Nephron (organoid): ENCODE data around the gene FBXO42.
"Not testable (repeated sequence)": the region's sequence is repeated elsewhere in the genome, so short reads cannot be mapped to it uniquely, and the experiment has no call there.

Source experiments
- H3K27ac Mint-ChIP-seq, 3 experiments: 2 replicates each; pipeline ENCODE4 v1.8.0; 2020; ENCODE audit warnings: mixed read lengths in 3 of 3, mild to moderate bottlenecking in 2 of 3, moderate library complexity in 1 of 3
- H3K27me3 Mint-ChIP-seq: 2 replicates; pipeline ENCODE4 v1.8.0; 2021; ENCODE audit warnings: low read depth, mild to moderate bottlenecking, moderate library complexity, mixed read lengths
- H3K36me3 Mint-ChIP-seq: 2 replicates; pipeline ENCODE4 v1.8.0; 2020; ENCODE audit warnings: low read depth, mixed read lengths
- H3K4me1 Mint-ChIP-seq: 2 replicates; pipeline ENCODE4 v1.8.0; 2020; ENCODE audit warnings: mixed read lengths
- H3K4me3 Mint-ChIP-seq, 3 experiments: 2 replicates each; pipeline ENCODE4 v1.8.0; 2020; ENCODE audit warnings: mild to moderate bottlenecking in 3 of 3, mixed read lengths in 3 of 3, moderate library complexity in 2 of 3
- H3K9me3 Mint-ChIP-seq: 2 replicates; pipeline ENCODE4 v1.8.0; 2020; ENCODE audit warnings: mixed read lengths
- TF ChIP-seq, protein P1 (sequence below), 3 experiments: fragments of 200-600 bp; sonication (generic); IDR thresholded peaks; one replicate each; pipeline ENCODE4 v1.5.0; 2021; ENCODE audit warnings: antibody characterized with exemption in 3 of 3; ENCODE audit not compliant: unreplicated experiment in 3 of 3

FBXO42 gene

DNA sequence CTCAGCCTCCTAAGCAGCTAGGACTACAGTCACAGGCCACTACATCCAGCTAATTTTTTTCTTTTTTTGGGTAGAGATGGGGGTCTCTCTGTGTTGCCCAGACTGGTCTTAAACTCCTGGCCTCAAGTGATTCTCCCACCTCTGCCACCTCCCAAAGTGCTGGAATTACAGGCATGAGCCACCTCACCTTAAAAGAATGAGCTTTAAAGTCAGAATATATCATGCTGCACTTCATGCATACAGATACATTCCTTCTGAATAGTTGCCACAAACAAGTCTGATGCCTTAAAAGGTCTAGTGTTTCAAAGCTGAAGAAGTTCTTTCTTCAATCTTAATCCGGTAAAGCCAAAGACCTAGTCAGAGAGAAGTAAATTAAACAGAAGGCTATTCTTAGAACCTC is 91.5 kb downstream of the FBXO42 start:
- Mint-ChIP-seq H3K27me3 (no peaks in the 10 kb centered on the region), H3K27ac (no peak overlapping the region), H3K9me3 (no peaks in the 10 kb centered on the region), H3K4me3 (no peak overlapping the region), H3K4me1 (peaks cover 11% of the 10 kb centered on the region), H3K36me3 (peaks cover 10% of the 10 kb centered on the region)
- TF ChIP-seq, protein P1, sequence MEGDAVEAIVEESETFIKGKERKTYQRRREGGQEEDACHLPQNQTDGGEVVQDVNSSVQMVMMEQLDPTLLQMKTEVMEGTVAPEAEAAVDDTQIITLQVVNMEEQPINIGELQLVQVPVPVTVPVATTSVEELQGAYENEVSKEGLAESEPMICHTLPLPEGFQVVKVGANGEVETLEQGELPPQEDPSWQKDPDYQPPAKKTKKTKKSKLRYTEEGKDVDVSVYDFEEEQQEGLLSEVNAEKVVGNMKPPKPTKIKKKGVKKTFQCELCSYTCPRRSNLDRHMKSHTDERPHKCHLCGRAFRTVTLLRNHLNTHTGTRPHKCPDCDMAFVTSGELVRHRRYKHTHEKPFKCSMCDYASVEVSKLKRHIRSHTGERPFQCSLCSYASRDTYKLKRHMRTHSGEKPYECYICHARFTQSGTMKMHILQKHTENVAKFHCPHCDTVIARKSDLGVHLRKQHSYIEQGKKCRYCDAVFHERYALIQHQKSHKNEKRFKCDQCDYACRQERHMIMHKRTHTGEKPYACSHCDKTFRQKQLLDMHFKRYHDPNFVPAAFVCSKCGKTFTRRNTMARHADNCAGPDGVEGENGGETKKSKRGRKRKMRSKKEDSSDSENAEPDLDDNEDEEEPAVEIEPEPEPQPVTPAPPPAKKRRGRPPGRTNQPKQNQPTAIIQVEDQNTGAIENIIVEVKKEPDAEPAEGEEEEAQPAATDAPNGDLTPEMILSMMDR (IDR thresholded peaks at IDR 0.05; ENCODE audit: unreplicated experiment in 3 of 3) = no peak

DNA sequence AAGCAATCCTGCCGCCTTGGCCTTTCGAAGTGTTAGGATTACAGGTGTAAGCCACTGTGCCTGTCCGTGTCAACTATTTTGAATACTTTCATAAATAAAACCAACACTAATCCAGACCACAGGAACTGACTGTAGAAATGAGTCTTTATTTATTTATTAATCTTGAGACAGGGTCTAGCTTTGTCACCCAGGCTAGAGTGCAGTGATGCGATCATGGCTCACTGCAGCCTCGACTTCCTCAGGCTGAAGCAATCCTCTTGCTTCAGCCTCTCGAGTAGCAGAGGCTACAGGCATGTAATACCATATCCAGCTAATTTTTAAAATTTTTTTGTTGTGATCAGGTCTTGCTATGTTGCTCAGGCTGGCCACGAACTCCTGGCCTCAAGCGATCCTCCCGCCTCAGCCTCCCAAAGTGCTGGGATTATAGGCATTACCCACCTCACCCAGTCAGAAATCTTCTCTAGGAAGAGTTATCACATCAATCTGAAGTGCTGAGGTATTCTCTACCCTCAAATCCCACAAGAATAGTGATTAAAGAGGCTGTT is 93.6 kb downstream of the FBXO42 start:
- H3K36me3 Mint-ChIP-seq = peaks cover 21% of the 10 kb centered on the region
- TF ChIP-seq, protein P1 (IDR thresholded peaks at IDR 0.05; ENCODE audit: unreplicated experiment in 3 of 3) = no peak
- H3K4me3 Mint-ChIP-seq = no peak overlapping the region
- H3K27me3 Mint-ChIP-seq = no peaks in the 10 kb centered on the region
- peaks cover 5% of the 10 kb centered on the region for H3K4me1 Mint-ChIP-seq
- H3K27ac Mint-ChIP-seq = no peak overlapping the region
- no peaks in the 10 kb centered on the region for H3K9me3 Mint-ChIP-seq

DNA sequence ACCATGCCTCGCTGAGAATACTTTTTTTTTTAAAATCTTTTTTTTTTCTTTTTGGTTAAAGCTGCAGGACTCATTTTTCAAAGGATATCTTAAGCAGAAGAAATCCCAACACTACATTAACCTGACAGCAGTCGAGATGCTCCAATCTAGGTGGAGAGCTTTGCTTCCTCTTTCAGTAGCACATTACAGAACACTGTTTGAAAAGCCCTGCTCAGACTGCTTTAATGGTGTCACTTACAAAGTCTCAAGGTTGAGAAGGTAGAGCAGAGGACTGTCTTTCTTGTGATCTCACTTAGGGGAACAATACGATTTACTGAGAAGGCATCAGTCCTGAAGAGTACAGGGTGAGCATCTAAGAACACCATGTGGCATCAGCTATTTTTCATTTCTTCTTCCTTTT is 94.3 kb downstream of the FBXO42 start:
- Mint-ChIP-seq H3K9me3 (no peaks in the 10 kb centered on the region), H3K4me1 (peaks cover 5% of the 10 kb centered on the region), H3K27me3 (no peaks in the 10 kb centered on the region), H3K36me3 (peaks cover 21% of the 10 kb centered on the region), H3K4me3 (no peak overlapping the region), H3K27ac (no peak overlapping the region)
- TF ChIP-seq, protein P1 (IDR thresholded peaks at IDR 0.05; ENCODE audit: unreplicated experiment in 3 of 3) = no peak

DNA sequence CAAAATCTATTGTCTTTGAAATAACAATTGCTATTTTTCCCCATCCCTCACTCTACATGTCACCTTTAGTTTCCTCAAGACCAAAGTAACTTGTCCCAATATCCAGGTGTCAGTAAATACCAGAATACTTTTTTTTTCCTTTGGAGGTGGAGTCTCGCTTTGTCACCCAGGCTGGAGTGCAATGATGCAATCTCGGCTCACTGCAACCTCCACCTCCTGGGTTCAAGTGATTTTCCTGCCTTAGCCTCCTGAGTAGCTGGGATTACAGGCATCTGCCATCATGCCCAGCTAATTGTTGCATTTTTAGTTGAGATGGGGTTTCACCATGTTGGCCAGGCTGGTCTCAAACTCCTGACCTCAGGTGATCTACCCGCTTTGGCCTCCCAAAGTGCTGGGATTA is 94.7 kb downstream of the FBXO42 start:
- peaks cover 25% of the 10 kb centered on the region for H3K36me3 Mint-ChIP-seq
- not testable (repeated sequence) for H3K4me3 Mint-ChIP-seq, H3K9me3 Mint-ChIP-seq, H3K27ac Mint-ChIP-seq, H3K27me3 Mint-ChIP-seq, H3K4me1 Mint-ChIP-seq

DNA sequence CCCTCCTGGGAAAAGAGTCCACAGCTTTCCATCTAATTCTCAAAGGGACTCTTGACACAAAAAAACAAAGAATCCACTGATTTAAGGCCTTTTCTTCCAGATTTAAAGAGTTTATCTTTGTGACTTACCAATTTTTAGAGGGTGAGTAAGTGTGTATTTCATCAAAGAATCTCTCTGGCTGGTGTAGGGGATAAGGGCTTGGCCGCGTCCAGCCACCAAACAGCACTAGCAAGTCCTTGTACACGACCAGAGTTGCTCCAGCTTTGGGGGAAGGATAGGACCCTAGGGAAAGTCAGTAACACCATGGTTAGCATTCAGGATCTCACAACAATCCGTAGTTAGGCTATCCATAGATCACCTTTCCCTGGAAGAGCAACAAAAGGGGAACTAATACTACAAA is 95.8 kb downstream of the FBXO42 start:
- Mint-ChIP-seq H3K4me1 (peaks cover 4% of the 10 kb centered on the region), H3K36me3 (peaks cover 34% of the 10 kb centered on the region), H3K4me3 (no peak overlapping the region), H3K27me3 (no peaks in the 10 kb centered on the region), H3K27ac (no peak overlapping the region), H3K9me3 (no peaks in the 10 kb centered on the region)
- TF ChIP-seq, protein P1 (IDR thresholded peaks at IDR 0.05; ENCODE audit: unreplicated experiment in 3 of 3) = no peak

DNA sequence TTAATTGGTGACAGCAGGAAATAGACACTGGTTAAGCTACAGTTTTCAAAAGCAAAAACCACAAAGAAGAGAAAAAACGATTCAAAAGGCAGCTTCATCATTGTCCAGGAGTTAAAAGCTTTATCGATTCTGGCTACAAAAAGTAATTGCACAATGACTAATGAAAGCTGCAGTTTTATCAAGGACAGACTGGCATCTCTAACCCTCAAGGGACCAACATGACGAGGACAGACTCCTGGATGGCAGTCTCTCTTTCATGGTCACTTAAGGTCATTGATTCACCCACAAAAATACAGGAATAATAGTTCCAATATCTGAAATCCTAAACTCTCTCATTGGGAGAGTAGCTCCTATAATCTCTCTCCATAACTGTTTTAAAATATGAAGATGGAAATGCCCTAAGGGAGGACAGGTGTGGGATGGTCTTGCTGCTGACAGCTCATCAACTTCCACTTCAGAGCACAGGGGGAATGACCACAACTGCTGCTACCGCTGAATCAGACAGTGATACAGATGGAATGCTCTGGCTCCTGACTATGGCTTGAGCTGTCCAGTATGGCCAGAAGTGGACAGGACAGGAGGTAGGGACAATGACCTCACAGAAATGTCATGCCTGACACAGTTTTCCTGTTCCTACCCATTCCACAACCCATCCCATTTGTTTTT is 97.9 kb downstream of the FBXO42 start:
- Mint-ChIP-seq H3K27me3 (no peaks in the 10 kb centered on the region), H3K9me3 (no peaks in the 10 kb centered on the region), H3K4me3 (no peak overlapping the region), H3K27ac (no peak overlapping the region), H3K36me3 (peaks cover 37% of the 10 kb centered on the region), H3K4me1 (peaks cover 7% of the 10 kb centered on the region)
- TF ChIP-seq, protein P1 (IDR thresholded peaks at IDR 0.05; ENCODE audit: unreplicated experiment in 3 of 3) = no peak
